Dedifferentiated amniotic fluid mesenchymal stem cell (primary cell): ENCODE results near the gene RNF25.
A peak's percentile ranks its signal among the peaks of the same experiment; 100 is the strongest.

Source experiments
- DNase-seq: peaks from one replicate; pipeline ENCODE4 v3.0.0-alpha.2; 2016; ENCODE audit errors: extremely low spot score

The RNF25 gene

DNA sequence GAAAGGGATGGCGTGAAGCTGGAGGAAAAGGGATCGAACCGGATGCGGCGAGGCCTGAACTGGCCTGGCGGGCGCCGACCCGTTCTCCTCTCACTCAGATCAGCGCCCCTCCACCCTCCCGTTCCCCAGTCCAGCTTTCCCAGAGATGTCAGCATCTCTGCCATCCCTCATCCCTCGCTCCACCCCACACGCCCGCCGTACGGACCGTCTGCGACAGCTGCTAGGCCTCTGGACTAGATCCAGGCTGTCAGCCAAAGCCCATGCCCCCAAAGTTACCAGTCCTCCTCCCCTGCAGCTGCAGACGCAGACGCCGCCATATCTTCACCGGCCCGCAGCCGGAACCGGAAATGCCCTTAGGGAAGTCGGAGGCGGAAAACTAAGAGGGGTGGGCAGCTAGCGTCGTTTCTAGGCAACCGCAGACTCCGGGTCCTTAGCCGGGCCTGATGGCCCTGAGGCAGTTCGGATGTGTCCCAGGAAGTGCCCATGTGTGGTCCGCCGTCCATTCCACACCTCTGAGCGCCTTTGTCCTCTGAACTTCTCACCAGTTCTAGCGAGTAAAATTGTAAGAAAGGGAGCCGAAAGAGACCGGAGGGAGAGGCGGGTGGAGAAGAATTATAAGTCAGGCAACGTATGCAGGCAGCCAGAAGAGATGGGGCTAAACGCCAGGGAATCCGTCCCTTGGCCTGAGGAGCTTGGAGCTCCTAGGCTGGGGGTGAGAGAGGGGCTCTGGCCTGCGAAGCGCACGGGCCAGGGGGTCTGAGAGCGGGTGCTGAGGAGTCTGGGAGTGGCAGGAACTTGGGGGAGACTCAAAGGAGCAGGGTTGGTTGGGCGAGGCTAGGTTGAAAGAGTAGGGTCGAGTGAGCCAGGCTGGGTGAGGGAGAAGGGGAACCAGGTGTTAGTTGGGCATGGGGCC lies at the start of gene RNF25, which contains the start of gene STK36:
TSS of gene RNF25 (minus strand) at position 349 of the 913 bp plus-strand sequence. CDS start at position 317, 32 bp downstream.
TSS of gene STK36 (plus strand) at position 433 of the 913 bp plus-strand sequence. CDS start 744 bp downstream, outside the sequence.
- peak; percentile 86 for DNase-seq

DNA sequence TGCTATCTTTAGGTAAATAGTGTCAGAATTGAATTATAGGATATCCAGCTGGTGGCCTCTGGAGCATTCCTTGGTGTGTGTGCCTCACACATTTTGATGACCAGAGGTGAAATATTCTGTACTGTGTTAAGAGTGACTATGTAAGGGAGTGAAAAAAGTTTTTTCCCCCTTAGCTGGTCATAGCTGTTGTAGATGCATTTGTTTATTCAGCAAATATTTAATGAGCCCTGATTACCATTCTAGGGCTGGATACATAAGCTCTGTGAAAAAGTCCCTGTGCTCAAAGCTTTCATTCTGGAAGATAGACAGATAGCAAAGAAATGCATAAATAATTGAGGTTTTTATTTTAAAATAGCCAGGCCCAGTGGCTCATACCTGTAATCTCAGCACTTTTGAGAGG lies 49.7 kb upstream of the RNF25 start:
- DNase-seq, result no peak

- no peak for DNase-seq
Measured at GRCh38 chr2:218720048-218721041, 48.5 kb upstream of the RNF25 start.

DNA sequence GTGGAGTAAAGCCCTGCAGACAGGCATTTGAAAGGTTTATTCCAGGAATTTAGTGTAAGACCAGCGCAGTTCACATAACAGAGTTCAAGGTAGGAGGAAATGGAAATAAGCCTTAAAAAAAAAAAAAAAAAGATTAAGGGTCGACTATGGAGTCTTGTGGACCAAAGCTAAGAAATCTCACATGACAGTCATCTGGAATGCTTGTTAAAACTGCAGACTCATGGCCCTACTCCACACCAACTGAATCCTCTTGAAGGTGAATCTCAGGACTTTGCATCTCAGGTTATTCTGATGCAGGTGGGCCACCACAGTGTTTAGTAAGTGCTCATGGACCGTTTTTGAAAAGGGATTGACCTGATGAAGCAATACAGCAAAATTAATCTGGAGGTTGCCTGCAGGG lies 47.7 kb upstream of the RNF25 start:
- DNase-seq, result no peak

DNA sequence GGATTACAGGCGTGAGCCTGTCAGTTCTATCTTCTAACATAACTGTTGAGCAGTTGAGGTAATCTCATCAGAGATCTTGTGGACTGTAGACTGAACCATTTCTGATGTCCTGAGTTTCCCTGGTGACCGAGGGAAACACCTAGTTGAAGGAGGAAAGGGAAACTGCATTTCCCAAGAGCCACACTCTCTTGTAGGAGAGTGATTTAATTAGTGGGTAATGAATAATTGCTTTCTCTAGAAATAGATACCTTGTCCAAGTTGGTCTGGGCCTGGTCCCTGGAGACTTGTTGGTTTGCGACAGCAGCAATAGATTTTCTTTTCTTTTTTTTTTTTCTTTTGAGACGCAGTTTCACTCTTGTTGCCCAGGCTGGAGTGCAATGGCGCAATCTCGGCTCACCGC lies 46.3 kb upstream of the RNF25 start:
- DNase-seq, result no peak

DNA sequence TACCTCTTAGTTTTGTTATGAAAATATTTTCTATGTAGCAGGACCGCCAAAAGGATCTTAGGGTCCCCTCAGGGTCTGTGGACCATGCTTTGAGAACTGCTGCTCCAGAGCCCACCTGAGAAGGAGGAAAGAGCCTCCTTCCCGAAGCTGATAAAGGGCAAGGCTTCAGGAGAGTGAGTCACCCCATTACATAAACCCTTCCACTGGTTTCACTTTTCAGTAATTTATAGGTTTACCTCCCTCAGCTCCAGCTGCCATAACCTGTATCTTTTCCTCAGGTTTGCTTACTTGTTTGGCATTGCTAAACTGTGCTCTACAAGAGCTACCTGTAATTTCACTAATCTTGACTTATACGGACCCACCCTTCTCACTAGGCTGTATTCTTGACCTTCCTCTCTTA lies 45.5 kb upstream of the RNF25 start:
- no peak for DNase-seq

- DNase-seq, result no peak
Measured at GRCh38 chr2:218716070-218716469, 44.3 kb upstream of the RNF25 start.

GRCh38 chr2:218713922-218714321 lies 42.1 kb upstream of the RNF25 start:
- DNase-seq, result no peak

GRCh38 chr2:218711550-218711929 lies 39.7 kb upstream of the RNF25 start:
- no peak for DNase-seq

GRCh38 chr2:218710687-218711549 lies 39.1 kb upstream of the RNF25 start, which contains the start of gene TTLL4:
Gene TTLL4 (plus strand): TSS chr2:218710835. CDS start chr2:218737677, 26,842 bp downstream.
- peak; percentile 98 for DNase-seq

DNA sequence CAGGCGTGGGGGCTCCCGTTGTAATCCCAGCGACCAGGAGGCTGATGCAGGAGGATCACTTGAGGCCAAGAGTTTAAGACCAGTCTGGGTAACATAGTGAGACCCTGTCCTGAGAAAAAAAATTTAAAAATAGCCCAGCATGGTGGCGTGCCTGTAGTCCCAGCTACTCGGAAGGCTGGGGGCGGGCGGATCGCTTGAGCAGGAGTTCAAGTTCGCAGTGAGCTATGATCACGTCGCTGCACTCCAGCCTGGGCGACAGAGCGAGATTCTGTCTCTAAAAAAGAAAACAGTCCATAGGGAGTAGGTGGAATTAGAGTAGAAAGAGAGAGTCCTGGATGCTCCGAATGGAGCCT lies 38.5 kb upstream of the RNF25 start:
- no peak for DNase-seq

DNA sequence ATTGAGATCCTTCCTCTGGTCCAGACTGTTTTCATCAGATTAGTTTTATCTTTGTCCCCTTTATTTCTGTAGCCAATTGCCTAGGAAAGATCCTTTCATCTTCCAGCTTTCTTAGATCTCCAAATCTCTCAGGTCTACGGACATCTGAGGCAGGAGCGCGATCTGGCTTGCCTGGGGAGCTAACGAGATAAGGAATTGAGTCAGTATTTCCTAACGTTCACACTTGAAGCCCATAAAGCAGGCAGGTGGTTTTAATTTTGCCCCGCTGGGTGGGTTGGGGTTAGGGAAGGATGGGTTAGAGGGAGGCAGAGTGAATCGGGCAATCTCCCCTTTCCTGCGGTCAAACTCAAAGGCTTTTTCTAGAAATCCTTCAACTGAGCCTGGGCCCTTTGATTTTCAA lies 38.1 kb upstream of the RNF25 start:
- no peak for DNase-seq

DNA sequence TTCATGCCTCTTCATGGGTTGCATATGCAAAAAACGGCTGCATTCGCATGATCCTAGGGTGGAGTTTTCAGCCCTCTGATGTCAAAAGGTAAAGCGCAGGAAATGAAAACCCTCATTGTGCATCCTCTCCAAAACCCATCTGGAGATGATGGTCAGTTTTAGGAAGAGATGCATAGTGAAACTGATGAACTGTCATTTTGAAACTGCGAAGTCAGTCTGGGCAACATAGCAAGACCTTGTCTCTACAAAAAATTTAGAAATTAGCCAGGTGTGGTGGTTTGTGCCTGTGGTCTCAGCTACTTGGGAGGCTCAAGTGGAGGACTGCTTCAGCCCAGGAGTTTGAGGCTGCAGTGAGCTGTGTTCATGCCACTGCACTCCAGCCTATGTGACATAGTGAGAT lies 36.3 kb upstream of the RNF25 start:
- no peak for DNase-seq

- DNase-seq, result no peak
Measured at GRCh38 chr2:218703341-218703740, 31.5 kb upstream of the RNF25 start.

GRCh38 chr2:218701806-218702205 lies 30.0 kb upstream of the RNF25 start:
- no peak for DNase-seq

GRCh38 chr2:218698885-218699284 lies 27.1 kb upstream of the RNF25 start:
- no peak for DNase-seq

- DNase-seq, result no peak
Measured at GRCh38 chr2:218694405-218695145, 22.8 kb upstream of the RNF25 start.

GRCh38 chr2:218691234-218691633 lies 19.4 kb upstream of the RNF25 start:
- peak; percentile 46 for DNase-seq

GRCh38 chr2:218687400-218688060 lies 15.7 kb upstream of the RNF25 start:
- peak; percentile 82 for DNase-seq

DNA sequence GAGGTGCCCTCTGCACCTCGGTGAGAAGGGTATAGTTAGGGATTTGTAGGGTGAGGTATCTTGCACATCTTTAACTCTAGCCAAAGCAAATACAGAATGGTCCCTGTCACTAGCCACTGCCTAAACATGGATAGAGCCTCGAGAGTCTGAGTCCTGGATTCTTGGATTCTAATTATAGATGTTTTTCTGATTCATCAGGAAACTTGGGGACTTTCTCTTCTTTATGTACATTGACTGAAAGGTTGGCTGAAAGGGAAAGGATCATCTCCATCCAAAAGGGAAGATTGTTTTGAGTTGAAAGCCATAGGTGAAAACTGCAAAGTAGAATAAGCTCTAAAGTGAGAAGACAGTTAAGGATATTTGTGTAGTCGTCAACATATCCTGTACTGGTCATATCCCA lies 8.3 kb upstream of the RNF25 start:
- DNase-seq, result no peak
